Measurements from ENCODE around the gene PRSS56.

DNA sequence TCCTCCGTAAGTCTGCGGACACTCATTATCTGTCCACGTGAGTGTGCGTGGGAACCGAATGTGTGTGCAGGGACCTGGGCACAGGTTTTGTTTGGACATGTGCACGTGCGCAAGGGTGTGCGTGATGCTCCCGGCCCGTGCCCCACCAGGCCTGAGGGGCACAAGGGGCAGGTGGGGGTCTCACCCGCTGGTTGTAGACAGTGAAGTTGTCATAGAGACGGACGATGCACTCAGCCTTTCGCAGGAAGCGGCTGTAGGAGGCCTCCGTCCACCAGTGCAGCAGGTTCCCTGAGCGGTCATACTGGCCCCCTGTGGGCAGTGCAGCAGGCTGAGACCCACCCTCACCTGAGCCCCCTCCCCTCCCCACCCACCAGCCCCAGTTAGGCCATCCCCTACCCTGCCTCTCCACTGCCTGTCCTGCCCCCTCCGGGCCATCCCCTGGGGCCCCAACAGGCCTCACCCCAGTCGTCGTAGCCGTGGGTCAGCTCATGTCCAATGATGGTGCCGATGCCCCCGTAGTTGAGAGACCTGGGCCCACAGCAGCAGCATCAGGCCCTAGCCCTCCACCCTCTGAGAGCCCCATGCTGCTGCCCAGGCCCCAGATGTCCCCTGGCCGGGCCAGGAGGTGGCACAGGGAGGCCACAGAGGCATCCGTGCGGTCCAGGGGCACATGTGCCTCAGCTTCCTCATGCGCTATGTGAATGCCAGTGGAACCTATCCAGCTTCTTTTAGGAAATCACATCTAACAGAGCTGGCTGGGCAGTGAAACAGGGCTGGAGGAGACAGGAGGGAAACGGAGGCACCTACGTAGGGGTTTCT, 38.7 kb upstream of the PRSS56 start:
- TF ChIP-seq, protein P1, sequence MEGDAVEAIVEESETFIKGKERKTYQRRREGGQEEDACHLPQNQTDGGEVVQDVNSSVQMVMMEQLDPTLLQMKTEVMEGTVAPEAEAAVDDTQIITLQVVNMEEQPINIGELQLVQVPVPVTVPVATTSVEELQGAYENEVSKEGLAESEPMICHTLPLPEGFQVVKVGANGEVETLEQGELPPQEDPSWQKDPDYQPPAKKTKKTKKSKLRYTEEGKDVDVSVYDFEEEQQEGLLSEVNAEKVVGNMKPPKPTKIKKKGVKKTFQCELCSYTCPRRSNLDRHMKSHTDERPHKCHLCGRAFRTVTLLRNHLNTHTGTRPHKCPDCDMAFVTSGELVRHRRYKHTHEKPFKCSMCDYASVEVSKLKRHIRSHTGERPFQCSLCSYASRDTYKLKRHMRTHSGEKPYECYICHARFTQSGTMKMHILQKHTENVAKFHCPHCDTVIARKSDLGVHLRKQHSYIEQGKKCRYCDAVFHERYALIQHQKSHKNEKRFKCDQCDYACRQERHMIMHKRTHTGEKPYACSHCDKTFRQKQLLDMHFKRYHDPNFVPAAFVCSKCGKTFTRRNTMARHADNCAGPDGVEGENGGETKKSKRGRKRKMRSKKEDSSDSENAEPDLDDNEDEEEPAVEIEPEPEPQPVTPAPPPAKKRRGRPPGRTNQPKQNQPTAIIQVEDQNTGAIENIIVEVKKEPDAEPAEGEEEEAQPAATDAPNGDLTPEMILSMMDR (IDR thresholded peaks at IDR 0.05): no peak
- TF ChIP-seq POLR2A (IDR thresholded peaks at IDR 0.05): no peak

Data from heart left ventricle (tissue), 13 donors.